ENCODE measurements around the gene MBD3L3. TPM values are rescaled to one million over a fixed set of nuclear protein-coding genes. Genes with fewer than 3 reads are reported as not detected.
A peak's percentile ranks its signal among the peaks of the same experiment; 100 is the strongest.

MBD3L3 gene
- total and polyA plus RNA-seq, 2 experiments from 2014 or later, result not detected

GRCh38 chr19:7076151-7076550 lies 17.7 kb upstream of the MBD3L3 start:
- DNase-seq (ENCODE audit: low read depth in 1 of 2, low spot score in 1 of 2), result no peak
- Histone ChIP-seq H3K27ac (no peak overlapping the region), H3K4me1 (ENCODE audit: low read depth) (no peaks in the 10 kb centered on the region), H3K4me3 (no peak overlapping the region), H3K36me3 (peaks cover 56% of the 10 kb centered on the region), H3K9me3 (ENCODE audit: low read depth) (no peaks in the 10 kb centered on the region), H3K27me3 (no peaks in the 10 kb centered on the region)
- no peak for TF ChIP-seq CTCF (IDR thresholded peaks at IDR 0.05; ENCODE audit: low read depth, low read length)

- TF ChIP-seq CTCF (IDR thresholded peaks at IDR 0.05; ENCODE audit: low read depth, low read length), result no peak
- H3K27ac ChIP-seq, result no peak overlapping the region
- H3K27me3 ChIP-seq, result no peaks in the 10 kb centered on the region
- H3K4me1 ChIP-seq (ENCODE audit: low read depth), result no peaks in the 10 kb centered on the region
- no peak for DNase-seq (ENCODE audit: low read depth in 1 of 2, low spot score in 1 of 2)
- no peak overlapping the region for H3K4me3 ChIP-seq
- H3K36me3 ChIP-seq, result peaks cover 47% of the 10 kb centered on the region
- no peaks in the 10 kb centered on the region for H3K9me3 ChIP-seq (ENCODE audit: low read depth)
These were observed 16.3 kb upstream of the MBD3L3 start for GRCh38 chr19:7074705-7075282.

GRCh38 chr19:7072541-7072940 lies 14.1 kb upstream of the MBD3L3 start:
- H3K4me1 ChIP-seq (ENCODE audit: low read depth), result no peaks in the 10 kb centered on the region
- no peaks in the 10 kb centered on the region for H3K9me3 ChIP-seq (ENCODE audit: low read depth)
- no peak overlapping the region for H3K4me3 ChIP-seq
- no peak for DNase-seq (ENCODE audit: low read depth in 1 of 2, low spot score in 1 of 2)
- H3K36me3 ChIP-seq, result peaks cover 32% of the 10 kb centered on the region
- no peak overlapping the region for H3K27ac ChIP-seq
- H3K27me3 ChIP-seq, result no peaks in the 10 kb centered on the region
- no peak for TF ChIP-seq CTCF (IDR thresholded peaks at IDR 0.05; ENCODE audit: low read depth, low read length)

GRCh38 chr19:7069904-7070226 lies 11.4 kb upstream of the MBD3L3 start:
- Histone ChIP-seq H3K27ac (peak overlapping the region; percentile 20), H3K27me3 (no peaks in the 10 kb centered on the region), H3K36me3 (peaks cover 15% of the 10 kb centered on the region), H3K4me3 (peak overlapping the region; percentile 61), H3K4me1 (ENCODE audit: low read depth) (no peaks in the 10 kb centered on the region), H3K9me3 (ENCODE audit: low read depth) (no peaks in the 10 kb centered on the region)
- no peak for DNase-seq (ENCODE audit: low read depth in 1 of 2, low spot score in 1 of 2)
- no peak for TF ChIP-seq CTCF (IDR thresholded peaks at IDR 0.05; ENCODE audit: low read depth, low read length)

GRCh38 chr19:7069042-7069903 lies 10.8 kb upstream of the MBD3L3 start, which contains the start of gene ZNF557:
Gene ZNF557, plus strand, starts transcription at chr19:7069703. Its CDS starts 5,372 bp downstream, at chr19:7075075.
- H3K4me3 ChIP-seq, result peak within 1 kb of the TSS; percentile 61
- H3K9me3 ChIP-seq (ENCODE audit: low read depth), result no peaks in the 10 kb centered on the region
- peak within 1 kb of the TSS; percentile 20 for H3K27ac ChIP-seq
- H3K27me3 ChIP-seq, result no peaks in the 10 kb centered on the region
- TF ChIP-seq CTCF (IDR thresholded peaks at IDR 0.05; ENCODE audit: low read depth, low read length), result no peak
- peaks cover 14% of the 10 kb centered on the region for H3K36me3 ChIP-seq
- no peaks in the 10 kb centered on the region for H3K4me1 ChIP-seq (ENCODE audit: low read depth)
- DNase-seq (ENCODE audit: low read depth in 1 of 2, low spot score in 1 of 2), result peak; percentile 97 to 99

Data from cardiac muscle cell (in vitro differentiated cells and primary cell).